SHP77 treated with DMSO at 0.1 percent for 48 hours (cell line): ENCODE data around the gene LRP4.

Experiments
- DNase-seq: peaks from one replicate; lab custom pipeline; 2025; lab: John Stamatoyannopoulos, UW

Gene LRP4

DNA sequence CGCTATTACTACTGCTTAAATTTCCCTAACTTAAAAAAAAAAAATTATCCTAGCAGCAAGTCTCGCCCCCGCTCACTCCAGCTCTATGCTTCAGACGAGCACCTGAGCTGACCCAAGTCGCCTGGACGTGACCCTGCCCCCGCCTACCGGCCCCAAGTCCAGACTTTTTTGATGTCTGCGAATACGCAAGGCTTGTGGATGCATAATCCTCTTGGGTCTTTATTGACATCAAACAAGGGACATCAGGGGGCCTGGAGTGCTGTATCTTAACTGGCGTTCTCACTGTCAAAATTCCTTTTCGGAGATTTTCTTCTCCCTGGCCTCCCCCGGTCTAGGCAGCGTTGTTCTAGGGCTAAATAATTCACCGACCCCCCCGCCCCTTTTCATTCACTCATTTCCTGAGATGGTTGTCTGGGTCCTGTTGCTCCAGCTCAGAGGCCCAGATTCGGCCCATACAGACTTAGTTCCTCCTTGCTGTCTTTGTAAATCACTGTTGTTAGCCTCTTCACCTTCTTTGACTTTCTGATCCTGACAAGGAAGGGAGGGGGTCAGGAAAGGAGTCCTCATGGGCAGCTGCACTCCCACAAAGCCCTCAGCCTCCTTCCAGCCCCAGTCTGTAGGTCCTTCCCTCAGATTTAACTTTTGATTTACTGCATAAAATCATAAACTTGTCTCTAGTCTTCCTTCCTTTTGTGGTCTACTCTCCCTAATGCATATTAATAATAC, 601 bp upstream of the LRP4 start:
- no peak for DNase-seq

GRCh38 chr11:46917762-46918082, 628 bp downstream of the LRP4 start:
- DNase-seq, result no peak

DNA sequence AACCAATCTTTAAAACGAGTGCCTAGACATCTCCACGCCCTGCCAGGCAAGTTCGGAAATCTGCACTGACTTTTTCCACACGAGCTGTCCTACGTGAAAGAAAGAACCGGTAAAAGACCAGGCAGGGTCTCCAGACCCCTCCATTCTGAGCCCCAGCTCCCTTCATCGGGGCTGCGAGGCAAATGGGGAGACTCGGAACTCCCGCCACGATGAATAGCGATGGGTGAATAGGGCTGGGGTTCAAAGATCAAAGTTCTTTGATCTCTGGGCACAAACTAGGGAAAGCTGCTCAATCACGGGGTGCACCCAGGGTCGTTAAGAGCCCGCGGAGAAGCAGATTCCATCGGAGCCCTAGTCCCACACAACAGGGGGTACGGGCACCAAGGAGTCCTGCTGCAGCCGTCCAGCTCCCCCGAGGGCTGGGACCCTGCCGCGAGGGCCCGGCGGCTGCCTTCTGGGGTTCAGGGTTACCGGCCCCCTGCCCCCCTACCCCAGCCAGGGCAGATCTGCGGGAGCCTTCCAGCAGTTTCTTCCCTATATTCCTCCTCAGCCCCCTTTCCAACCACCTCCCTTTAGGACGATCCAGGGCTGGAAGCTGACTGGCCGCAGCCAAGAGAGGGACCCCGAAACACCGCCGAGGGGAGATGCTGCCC, 1.1 kb downstream of the LRP4 start:
- DNase-seq, result no peak

- DNase-seq, result no peak
Measured at GRCh38 chr11:46916286-46917108, 1.9 kb downstream of the LRP4 start.

DNA sequence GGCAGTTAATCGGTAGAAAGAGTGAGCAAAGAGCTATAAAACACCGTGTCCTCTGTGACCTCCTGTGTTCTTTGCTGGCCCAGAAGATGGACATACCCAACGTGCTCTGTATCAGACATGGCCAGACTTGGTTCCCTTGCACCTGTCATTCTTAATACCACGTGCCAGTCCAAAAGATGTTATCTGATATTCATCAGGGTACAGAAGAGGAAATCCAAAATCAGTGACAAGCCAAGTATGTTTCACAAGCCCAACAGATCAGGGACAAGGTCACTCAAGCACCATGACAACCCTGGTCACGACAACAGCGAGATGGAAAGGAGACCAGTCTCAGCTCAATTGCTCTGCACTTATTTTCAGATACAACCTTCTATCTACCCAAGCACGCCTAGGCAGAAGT, 3.4 kb downstream of the LRP4 start:
- no peak for DNase-seq

GRCh38 chr11:46914363-46914762, 4.0 kb downstream of the LRP4 start:
- no peak for DNase-seq

DNA sequence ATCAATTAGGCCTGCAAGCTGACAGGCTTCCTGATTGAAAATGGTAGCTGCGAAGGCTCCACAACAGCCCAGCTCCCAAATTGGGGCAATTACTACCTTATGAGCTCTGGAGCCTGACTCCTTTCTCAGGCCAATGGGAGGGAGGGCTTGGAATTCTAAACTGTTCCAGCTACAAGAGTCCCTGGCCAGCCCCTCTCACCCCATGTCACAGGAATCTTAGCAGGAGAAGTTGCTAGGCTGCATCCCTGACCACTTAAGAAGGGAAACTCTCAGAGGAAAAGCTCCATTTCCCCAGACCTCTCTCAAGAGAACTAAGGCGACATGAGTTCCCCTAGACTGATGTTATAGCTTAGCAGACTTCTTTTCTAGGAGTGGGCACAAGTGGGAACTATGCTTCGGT, 4.9 kb downstream of the LRP4 start:
- DNase-seq, result no peak

DNA sequence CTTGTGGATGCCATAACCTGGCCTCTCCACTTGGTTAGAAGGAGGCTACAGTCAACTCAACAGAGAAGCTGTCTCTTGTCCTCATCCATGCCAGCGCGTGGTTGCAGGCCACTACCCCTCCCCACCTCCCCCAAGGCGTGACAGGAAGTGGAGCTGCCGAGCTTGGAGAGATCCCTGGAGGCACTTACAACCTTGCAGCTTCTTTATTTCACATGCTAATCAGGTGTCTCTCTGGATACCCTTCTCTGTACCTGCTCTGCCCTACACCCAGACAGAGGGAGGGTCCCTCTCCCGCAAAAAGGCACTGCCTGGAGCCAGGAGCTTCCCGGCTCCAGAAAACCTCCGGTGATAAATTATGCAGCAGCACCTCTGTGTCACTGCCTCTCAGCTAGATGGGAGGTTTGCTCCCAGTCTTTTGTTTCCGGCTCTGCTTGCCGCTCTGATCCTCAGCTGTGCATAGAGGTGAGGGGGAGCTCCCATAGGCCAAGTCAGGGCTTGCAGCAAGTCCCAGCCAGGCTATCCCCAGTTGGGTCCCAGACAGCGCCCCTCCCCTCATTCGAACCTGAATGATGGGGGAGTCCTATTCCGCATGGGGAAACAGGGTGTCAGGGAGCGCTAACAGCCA, 5.7 kb downstream of the LRP4 start:
- DNase-seq, result peak; percentile 84

DNA sequence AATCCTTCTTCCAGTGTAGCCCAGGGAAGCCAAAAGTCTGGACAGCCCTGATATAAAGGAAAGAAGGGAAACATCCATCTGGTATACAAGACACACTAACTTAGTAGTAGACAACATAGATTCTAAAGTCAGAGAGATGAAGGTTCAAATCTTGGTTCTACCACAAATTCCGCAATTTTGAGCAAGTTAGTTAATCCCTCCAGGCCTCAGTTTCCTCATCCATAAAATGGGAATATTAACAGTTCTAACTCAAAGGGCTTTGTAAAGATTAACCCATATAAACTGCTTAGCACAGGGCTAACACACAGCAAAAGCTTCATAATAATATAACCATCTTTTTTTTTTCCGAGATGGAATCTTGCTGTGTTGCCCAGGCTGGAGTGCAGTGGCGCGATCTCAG, 10.7 kb downstream of the LRP4 start:
- DNase-seq, result no peak

GRCh38 chr11:46906609-46907041, 11.7 kb downstream of the LRP4 start:
- DNase-seq, result no peak

DNA sequence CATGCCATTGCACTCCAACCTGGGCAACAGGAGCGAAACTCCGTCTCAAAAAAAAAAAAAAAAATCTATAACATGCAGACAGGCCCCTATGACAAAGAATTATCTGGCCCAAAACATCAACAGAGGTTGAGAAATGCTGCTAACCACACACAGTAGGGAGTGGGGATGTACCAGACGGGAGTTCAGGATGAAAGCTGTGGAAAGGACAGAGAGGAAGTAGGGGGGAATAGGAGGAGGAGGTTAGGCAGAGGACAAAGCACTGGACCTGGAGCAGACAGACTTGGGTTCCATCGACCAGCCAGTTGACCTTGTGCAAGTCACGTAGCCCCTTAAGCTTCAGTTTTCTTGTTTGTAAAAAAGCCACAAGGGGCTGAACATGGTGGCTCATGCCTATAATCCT, 12.5 kb downstream of the LRP4 start:
- no peak for DNase-seq

GRCh38 chr11:46903846-46904245, 14.5 kb downstream of the LRP4 start:
- DNase-seq, result no peak

- no peak for DNase-seq
Measured at GRCh38 chr11:46902694-46903093, 15.7 kb downstream of the LRP4 start.

DNA sequence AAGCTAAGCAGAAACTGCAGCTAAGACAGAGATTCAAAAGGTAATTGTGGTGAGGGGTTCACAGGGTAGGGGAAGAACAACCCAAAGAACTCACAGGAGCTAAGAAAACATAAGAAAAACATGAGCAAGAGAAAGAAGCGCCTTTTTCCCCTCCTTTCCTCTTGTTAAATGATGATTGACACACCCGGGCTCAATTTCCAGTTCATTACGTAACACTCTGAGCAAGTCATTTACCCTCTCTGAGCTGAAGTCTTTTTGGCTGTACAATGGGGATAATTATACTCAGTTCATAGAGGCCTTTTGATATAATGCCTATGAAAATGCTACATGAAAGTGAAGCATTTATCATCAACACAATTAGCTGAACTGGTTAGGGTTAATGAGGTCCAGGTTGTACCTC, 17.2 kb downstream of the LRP4 start:
- DNase-seq, result no peak

- DNase-seq, result no peak
Measured at GRCh38 chr11:46900091-46900746, 18.1 kb downstream of the LRP4 start.

DNA sequence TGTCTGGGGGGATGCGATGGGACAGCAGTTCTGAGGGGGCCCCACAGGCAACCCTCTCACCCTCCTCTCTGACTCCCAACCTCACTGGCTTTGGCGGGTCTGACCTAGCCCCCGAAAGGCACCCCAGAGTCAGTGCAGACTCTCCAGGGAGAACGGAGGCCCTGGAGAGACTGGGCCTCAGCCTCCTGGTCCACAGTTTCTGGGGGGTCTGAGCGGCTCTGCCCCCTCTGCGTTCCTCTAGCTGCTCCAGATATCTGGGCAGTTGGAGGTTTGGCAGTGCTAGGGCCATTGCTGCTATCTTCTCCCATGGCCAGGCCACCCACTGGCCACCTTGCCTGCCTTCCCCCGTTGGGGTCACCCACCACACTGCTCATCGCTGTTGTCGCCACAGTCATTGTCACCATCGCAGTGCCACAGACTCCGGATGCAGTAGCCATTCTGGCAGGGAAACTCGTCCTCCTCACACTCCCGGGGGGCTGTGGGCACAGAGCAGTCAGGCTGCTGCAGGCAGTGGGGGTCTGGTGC, 18.8 kb downstream of the LRP4 start:
- no peak for DNase-seq

DNA sequence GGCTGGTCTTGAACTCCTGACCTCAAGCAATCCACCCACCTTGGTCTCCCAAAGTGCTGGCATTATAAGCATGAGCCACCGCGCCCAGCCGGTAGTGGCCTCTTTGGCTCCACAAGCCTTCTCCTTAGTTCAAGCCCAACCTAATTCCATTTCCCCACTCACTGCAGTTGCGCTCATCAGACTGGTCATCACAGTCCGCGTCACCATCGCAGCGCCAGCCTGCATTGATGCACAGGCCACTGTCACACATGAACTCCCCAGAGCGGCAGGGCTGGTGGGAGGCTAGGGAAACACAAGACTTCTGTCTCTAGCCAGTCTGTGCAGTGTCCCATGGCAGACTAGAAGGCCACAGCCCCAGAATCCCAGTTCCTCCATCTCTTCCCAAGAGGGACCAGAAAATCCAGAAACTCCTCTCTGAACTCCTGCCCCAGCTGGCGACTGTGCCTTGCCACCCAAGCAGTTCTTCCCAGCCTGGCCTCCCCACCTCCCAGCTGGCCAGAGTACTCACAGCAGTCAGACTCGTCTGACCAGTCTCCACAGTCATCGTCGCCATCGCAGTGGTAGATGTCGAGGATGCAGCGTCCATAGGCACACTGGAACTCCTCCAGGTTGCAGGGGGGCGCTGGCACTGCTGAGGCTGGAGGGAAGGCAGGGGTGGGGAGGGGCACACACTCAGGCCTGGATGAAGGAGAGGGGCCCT, 19.8 kb downstream of the LRP4 start:
- DNase-seq, result no peak

- peak; percentile 40 for DNase-seq
Measured at GRCh38 chr11:46896719-46897406, 21.5 kb downstream of the LRP4 start.

- DNase-seq, result no peak
Measured at GRCh38 chr11:46895821-46896220, 22.5 kb downstream of the LRP4 start.

DNA sequence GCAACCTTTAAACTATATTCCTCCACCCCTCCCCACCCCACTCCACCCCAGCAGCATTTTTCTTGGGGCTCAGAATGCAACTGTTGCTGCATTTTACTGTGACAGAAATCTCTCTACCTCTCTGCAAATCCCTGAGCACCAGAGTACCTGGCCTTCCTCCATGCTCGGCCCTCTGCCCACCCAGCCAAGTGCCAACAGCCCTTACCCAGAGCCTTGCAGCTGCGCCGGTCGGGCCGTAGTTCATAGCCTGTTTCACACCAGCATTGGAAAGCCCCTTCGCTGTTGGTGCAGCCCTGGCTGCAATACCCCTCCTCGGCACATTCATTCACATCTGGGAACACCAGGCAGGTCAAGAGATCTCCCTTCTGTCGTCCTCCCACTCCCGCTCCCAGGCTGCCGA, 23.4 kb downstream of the LRP4 start:
- DNase-seq, result no peak

- DNase-seq, result peak; percentile 83
Measured at GRCh38 chr11:46894506-46894905, 23.8 kb downstream of the LRP4 start.
